HEK293 (cell line): ENCODE measurements around the gene LRP8.

ENCODE experiments used
- CTCF ChIA-PET: fragments of 350-600 bp; formaldehyde crosslinking; extraction: SDS; loops from one replicate; lab custom pipeline; 2021; ENCODE audit warnings: antibody characterized with exemption; lab: Yijun Ruan, JAX
- POLR2A ChIA-PET: fragments of 300-600 bp; formaldehyde crosslinking; extraction: SDS; loops from one replicate; lab custom pipeline; 2020; ENCODE audit warnings: antibody characterized with exemption, inconsistent platforms; lab: Yijun Ruan, JAX
- H3K27ac ChIP-seq: fragments of 200-500 bp; sonication (Bioruptor generic); 2 replicates; pipeline ENCODE4 v1.5.1; 2014; ENCODE audit warnings: low read depth, low read length, control low read depth, inconsistent platforms; ENCODE audit errors: extremely low read depth
- H3K36me3 ChIP-seq, 2 experiments: fragments of 200-500 bp in 1 of 2; sonication (Bioruptor generic) in 1 of 2; 1 replicate in 1 of 2; 2 replicates in 1 of 2; pipeline ENCODE4 v1.5.1; 2014 to 2017; ENCODE audit warnings: inconsistent platforms in 2 of 2, low read length in 2 of 2; ENCODE audit not compliant: control insufficient read depth in 2 of 2, insufficient read depth in 1 of 2
- H3K4me1 ChIP-seq: fragments of 200-500 bp; sonication (Bioruptor generic); 2 replicates; pipeline ENCODE4 v1.5.1; 2014; ENCODE audit warnings: mild to moderate bottlenecking, low read length, inconsistent platforms; ENCODE audit not compliant: control insufficient read depth, insufficient read depth
- H3K4me3 ChIP-seq: 2 replicates; pipeline ENCODE4 v1.5.1; 2011; ENCODE audit warnings: low read depth, mild to moderate bottlenecking, control low read depth, low read length, moderate library complexity
- H3K9me3 ChIP-seq: fragments of 200-500 bp; sonication (Bioruptor generic); 2 replicates; pipeline ENCODE4 v1.5.1; 2014; ENCODE audit warnings: low read depth, low read length, inconsistent platforms; ENCODE audit not compliant: control insufficient read depth, insufficient read depth
- FEZF1 ChIP-seq: fragments of 450-650 bp; formaldehyde crosslinking; IDR thresholded peaks from 2 replicates; pipeline ENCODE4 v1.5.1; 2016; ENCODE audit warnings: missing biosample characterization, missing genetic modification characterization
- HOXD13 ChIP-seq: sonication (generic); formaldehyde crosslinking; IDR thresholded peaks from 2 replicates; pipeline ENCODE4 v1.8.0; 2022; ENCODE audit warnings: missing genetic modification reagents, borderline replicate concordance
- MEIS1 ChIP-seq: sonication (generic); formaldehyde crosslinking; IDR thresholded peaks from 2 replicates; pipeline ENCODE4 v1.8.1; 2022; ENCODE audit warnings: missing genetic modification reagents, mild to moderate bottlenecking, borderline replicate concordance
- SETDB1 ChIP-seq: IDR thresholded peaks from one replicate; pipeline ENCODE4 v1.6.1; 2017; ENCODE audit warnings: mild to moderate bottlenecking, low read length, moderate library complexity, mixed read lengths; ENCODE audit not compliant: insufficient read length
- TRIM28 ChIP-seq: IDR thresholded peaks from 2 replicates; pipeline ENCODE4 v1.6.1; 2011; ENCODE audit warnings: low read length, control low read depth, borderline replicate concordance
- ZBTB26 ChIP-seq: fragments of 450-650 bp; formaldehyde crosslinking; optimal IDR thresholded peaks from 2 replicates; pipeline ENCODE3; 2016; ENCODE audit warnings: missing biosample characterization, mild to moderate bottlenecking, missing genetic modification characterization
- ZEB2 ChIP-seq: fragments of 450-650 bp; formaldehyde crosslinking; IDR thresholded peaks from 2 replicates; pipeline ENCODE4 v1.5.1; 2016; ENCODE audit warnings: missing biosample characterization, missing genetic modification characterization
- ZFP69B ChIP-seq: fragments of 450-650 bp; formaldehyde crosslinking; IDR thresholded peaks from 2 replicates; pipeline ENCODE4 v1.5.1; 2016; ENCODE audit warnings: missing biosample characterization, missing genetic modification characterization
- ZNF274 ChIP-seq, 2 experiments: fragments of 200-500 bp in 1 of 2; fragments of 450-650 bp in 1 of 2; sonication (Bioruptor generic) in 1 of 2; formaldehyde crosslinking in 1 of 2; IDR thresholded peaks; 2 replicates each; pipeline versions ENCODE4 v1.5.1 to v1.6.1; 2014 to 2016; ENCODE audit warnings: borderline replicate concordance in 1 of 2, inconsistent platforms in 1 of 2, low read length in 1 of 2, missing biosample characterization in 1 of 2, missing genetic modification characterization in 1 of 2
- ZNF324 ChIP-seq: fragments of 450-650 bp; formaldehyde crosslinking; IDR thresholded peaks from 2 replicates; pipeline ENCODE4 v1.5.1; 2016; ENCODE audit warnings: missing biosample characterization, missing genetic modification characterization
- ZNF366 ChIP-seq: fragments of 450-650 bp; formaldehyde crosslinking; conservative IDR thresholded peaks from 2 replicates; pipeline ENCODE4 v1.5.1; 2016; ENCODE audit warnings: missing biosample characterization, missing genetic modification characterization
- ZNF600 ChIP-seq: fragments of 450-650 bp; formaldehyde crosslinking; IDR thresholded peaks from 2 replicates; pipeline ENCODE4 v1.5.1; 2016; ENCODE audit warnings: missing biosample characterization, missing genetic modification characterization
- ZNF621 ChIP-seq: fragments of 450-650 bp; formaldehyde crosslinking; IDR thresholded peaks from 2 replicates; pipeline ENCODE4 v1.5.1; 2017; ENCODE audit warnings: missing biosample characterization, missing genetic modification characterization
- ZNF623 ChIP-seq: fragments of 450-650 bp; formaldehyde crosslinking; IDR thresholded peaks from 2 replicates; pipeline ENCODE4 v1.5.1; 2016; ENCODE audit warnings: missing biosample characterization, missing genetic modification characterization
- ZNF707 ChIP-seq: fragments of 450-650 bp; formaldehyde crosslinking; IDR thresholded peaks from 2 replicates; pipeline ENCODE4 v1.5.1; 2016; ENCODE audit warnings: missing biosample characterization, missing genetic modification characterization
- ZNF76 ChIP-seq: fragments of 450-650 bp; formaldehyde crosslinking; IDR thresholded peaks from 2 replicates; pipeline ENCODE4; 2016; ENCODE audit warnings: low read depth, missing biosample characterization, missing genetic modification characterization, borderline replicate concordance
- ZNF785 ChIP-seq: fragments of 450-650 bp; formaldehyde crosslinking; IDR thresholded peaks from 2 replicates; pipeline ENCODE4 v1.5.1; 2016; ENCODE audit warnings: missing biosample characterization, missing genetic modification characterization
- ZSCAN30 ChIP-seq: fragments of 450-650 bp; IDR thresholded peaks from 2 replicates; pipeline ENCODE4 v1.5.1; 2018; ENCODE audit warnings: missing biosample characterization, mild to moderate bottlenecking, missing genetic modification characterization, moderate library complexity
- TF ChIP-seq, protein P1 (sequence below): fragments of 450-650 bp; formaldehyde crosslinking; IDR thresholded peaks from 2 replicates; pipeline ENCODE4 v1.5.1; 2016; ENCODE audit warnings: missing biosample characterization, missing genetic modification characterization
- TF ChIP-seq, protein P2 (sequence below): fragments of 450-650 bp; IDR thresholded peaks from 2 replicates; pipeline ENCODE4 v1.5.1; 2018; ENCODE audit warnings: missing biosample characterization, mild to moderate bottlenecking, missing genetic modification characterization
- TF ChIP-seq, protein P3 (sequence below): fragments of 450-650 bp; formaldehyde crosslinking; IDR thresholded peaks from 2 replicates; pipeline ENCODE4; 2016; ENCODE audit warnings: missing biosample characterization, missing genetic modification characterization
- TF ChIP-seq, protein P4 (sequence below): fragments of 450-650 bp; formaldehyde crosslinking; IDR thresholded peaks from 2 replicates; pipeline ENCODE4 v1.5.1; 2016; ENCODE audit warnings: missing biosample characterization, missing genetic modification characterization

The LRP8 gene

GRCh38 chr1:53270873-53271272 is 57.0 kb downstream of the LRP8 start:
- POLR2A ChIA-PET, result no interaction called here
- H3K4me1 ChIP-seq, result no peaks in the 10 kb centered on the region
- peak; percentile 28 for TF ChIP-seq SETDB1
- TF ChIP-seq TRIM28, result peak; percentile 29; the same call in 1 of the 2 replicates
- no peak for TF ChIP-seq ZNF366 (tag by site-specific recombination)
- TF ChIP-seq, all 188 proteins: peak for 2
- Histone ChIP-seq H3K27ac (no peak overlapping the region), H3K9me3 (no peaks in the 10 kb centered on the region), H3K36me3 (peaks cover 0 to 34% of the 10 kb centered on the region in 2 experiments; a peak in 1 of 3 replicates), H3K4me3 (no peak overlapping the region)
- CTCF ChIA-PET, result interaction anchor here (0.6 kb wide), 1 partner anchor 394 kb away, joined by 4 read pairs; no protein-coding TSS in a partner anchor

GRCh38 chr1:53270107-53270506 is 57.8 kb downstream of the LRP8 start:
- peaks cover 0 to 40% of the 10 kb centered on the region in 2 experiments; a peak in 1 of 3 replicates for H3K36me3 ChIP-seq
- TF ChIP-seq ZBTB26 (no peak), ZNF785 (tag by site-specific recombination) (no peak), ZSCAN30 (no peak), MEIS1 (CRISPR knock-in tag) (no peak), ZNF707 (tag by site-specific recombination) (no peak), ZNF621 (tag by site-specific recombination) (no peak), ZNF324 (tag by site-specific recombination) (no peak), FEZF1 (tag by site-specific recombination) (no peak), ZNF600 (tag by site-specific recombination) (no peak), ZNF76 (tag by site-specific recombination) (no peak), HOXD13 (CRISPR knock-in tag) (no peak), ZNF623 (tag by site-specific recombination) (no peak), ZFP69B (no peak), ZNF274 (IDR thresholded peaks at IDR 0.05; ENCODE audit: low read length) (no peak), ZNF274 (tag by site-specific recombination; IDR thresholded peaks at IDR 0.05; ENCODE audit: borderline replicate concordance) (no peak), ZEB2 (tag by site-specific recombination) (no peak)
- TF ChIP-seq, protein P1, sequence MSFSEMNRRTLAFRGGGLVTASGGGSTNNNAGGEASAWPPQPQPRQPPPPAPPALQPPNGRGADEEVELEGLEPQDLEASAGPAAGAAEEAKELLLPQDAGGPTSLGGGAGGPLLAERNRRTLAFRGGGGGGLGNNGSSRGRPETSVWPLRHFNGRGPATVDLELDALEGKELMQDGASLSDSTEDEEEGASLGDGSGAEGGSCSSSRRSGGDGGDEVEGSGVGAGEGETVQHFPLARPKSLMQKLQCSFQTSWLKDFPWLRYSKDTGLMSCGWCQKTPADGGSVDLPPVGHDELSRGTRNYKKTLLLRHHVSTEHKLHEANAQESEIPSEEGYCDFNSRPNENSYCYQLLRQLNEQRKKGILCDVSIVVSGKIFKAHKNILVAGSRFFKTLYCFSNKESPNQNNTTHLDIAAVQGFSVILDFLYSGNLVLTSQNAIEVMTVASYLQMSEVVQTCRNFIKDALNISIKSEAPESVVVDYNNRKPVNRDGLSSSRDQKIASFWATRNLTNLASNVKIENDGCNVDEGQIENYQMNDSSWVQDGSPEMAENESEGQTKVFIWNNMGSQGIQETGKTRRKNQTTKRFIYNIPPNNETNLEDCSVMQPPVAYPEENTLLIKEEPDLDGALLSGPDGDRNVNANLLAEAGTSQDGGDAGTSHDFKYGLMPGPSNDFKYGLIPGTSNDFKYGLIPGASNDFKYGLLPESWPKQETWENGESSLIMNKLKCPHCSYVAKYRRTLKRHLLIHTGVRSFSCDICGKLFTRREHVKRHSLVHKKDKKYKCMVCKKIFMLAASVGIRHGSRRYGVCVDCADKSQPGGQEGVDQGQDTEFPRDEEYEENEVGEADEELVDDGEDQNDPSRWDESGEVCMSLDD, result no peak
- TF ChIP-seq, protein P2, sequence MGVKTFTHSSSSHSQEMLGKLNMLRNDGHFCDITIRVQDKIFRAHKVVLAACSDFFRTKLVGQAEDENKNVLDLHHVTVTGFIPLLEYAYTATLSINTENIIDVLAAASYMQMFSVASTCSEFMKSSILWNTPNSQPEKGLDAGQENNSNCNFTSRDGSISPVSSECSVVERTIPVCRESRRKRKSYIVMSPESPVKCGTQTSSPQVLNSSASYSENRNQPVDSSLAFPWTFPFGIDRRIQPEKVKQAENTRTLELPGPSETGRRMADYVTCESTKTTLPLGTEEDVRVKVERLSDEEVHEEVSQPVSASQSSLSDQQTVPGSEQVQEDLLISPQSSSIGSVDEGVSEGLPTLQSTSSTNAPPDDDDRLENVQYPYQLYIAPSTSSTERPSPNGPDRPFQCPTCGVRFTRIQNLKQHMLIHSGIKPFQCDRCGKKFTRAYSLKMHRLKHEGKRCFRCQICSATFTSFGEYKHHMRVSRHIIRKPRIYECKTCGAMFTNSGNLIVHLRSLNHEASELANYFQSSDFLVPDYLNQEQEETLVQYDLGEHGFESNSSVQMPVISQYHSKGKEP (tag by site-specific recombination), result no peak
- TF ChIP-seq, protein P3, sequence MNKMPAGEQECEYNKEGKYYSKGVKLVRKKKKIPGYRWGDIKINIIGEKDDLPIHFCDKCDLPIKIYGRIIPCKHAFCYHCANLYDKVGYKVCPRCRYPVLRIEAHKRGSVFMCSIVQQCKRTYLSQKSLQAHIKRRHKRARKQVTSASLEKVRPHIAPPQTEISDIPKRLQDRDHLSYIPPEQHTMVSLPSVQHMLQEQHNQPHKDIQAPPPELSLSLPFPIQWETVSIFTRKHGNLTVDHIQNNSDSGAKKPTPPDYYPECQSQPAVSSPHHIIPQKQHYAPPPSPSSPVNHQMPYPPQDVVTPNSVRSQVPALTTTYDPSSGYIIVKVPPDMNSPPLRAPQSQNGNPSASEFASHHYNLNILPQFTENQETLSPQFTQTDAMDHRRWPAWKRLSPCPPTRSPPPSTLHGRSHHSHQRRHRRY, result no peak
- TF ChIP-seq, protein P4, sequence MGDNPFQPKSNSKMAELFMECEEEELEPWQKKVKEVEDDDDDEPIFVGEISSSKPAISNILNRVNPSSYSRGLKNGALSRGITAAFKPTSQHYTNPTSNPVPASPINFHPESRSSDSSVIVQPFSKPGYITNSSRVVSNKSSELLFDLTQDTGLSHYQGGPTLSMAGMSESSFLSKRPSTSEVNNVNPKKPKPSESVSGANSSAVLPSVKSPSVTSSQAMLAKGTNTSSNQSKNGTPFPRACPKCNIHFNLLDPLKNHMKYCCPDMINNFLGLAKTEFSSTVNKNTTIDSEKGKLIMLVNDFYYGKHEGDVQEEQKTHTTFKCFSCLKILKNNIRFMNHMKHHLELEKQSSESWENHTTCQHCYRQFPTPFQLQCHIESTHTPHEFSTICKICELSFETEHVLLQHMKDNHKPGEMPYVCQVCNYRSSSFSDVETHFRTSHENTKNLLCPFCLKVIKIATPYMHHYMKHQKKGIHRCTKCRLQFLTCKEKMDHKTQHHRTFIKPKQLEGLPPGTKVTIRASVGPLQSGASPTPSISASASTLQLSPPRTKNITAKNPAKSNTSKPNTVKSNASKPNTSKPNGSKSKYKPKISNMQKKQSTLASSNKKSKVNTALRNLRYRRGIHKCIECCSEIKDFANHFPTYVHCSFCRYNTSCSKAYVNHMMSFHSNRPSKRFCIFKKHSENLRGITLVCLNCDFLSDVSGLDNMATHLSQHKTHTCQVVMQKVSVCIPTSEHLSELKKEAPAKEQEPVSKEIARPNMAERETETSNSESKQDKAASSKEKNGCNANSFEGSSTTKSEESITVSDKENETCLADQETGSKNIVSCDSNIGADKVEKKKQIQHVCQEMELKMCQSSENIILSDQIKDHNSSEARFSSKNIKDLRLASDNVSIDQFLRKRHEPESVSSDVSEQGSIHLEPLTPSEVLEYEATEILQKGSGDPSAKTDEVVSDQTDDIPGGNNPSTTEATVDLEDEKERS (tag by site-specific recombination), result no peak

More at GRCh38 chr1:53270107-53270506, 57.8 kb downstream of the LRP8 start:
- Histone ChIP-seq H3K9me3 (no peaks in the 10 kb centered on the region), H3K27ac (no peak overlapping the region), H3K4me3 (no peak overlapping the region), H3K4me1 (no peaks in the 10 kb centered on the region)
- ChIA-PET POLR2A (no interaction called here), CTCF (no interaction called here)
